Activated CD8-positive, alpha-beta memory T cell treated with anti-CD3 and anti-CD28 coated beads, Interleukin-2, amount 50 U/mL, for 48 hours (primary cell): ENCODE measurements around the gene CCDC137.
A peak's percentile ranks its signal among the peaks of the same experiment; 100 is the strongest.

Experiments
- DNase-seq: peaks from one replicate; pipeline ENCODE4 v3.0.0-alpha.2; 2020

CCDC137 gene

GRCh38 chr17:81703747-81704654, 37.5 kb downstream of the CCDC137 start:
- DNase-seq, result no peak

GRCh38 chr17:81705518-81706231, 39.1 kb downstream of the CCDC137 start:
- no peak for DNase-seq

GRCh38 chr17:81706232-81706611, 39.7 kb downstream of the CCDC137 start:
- no peak for DNase-seq

GRCh38 chr17:81706757-81707624, 40.5 kb downstream of the CCDC137 start:
- DNase-seq, result no peak

- DNase-seq, result no peak
Observed at GRCh38 chr17:81707725-81708646, 41.4 kb downstream of the CCDC137 start.

GRCh38 chr17:81708739-81709185, 42.2 kb downstream of the CCDC137 start:
- DNase-seq, result no peak

GRCh38 chr17:81710514-81711308, 44.2 kb downstream of the CCDC137 start:
- peak; percentile 64 for DNase-seq

GRCh38 chr17:81711814-81712467, 45.4 kb downstream of the CCDC137 start, which contains the start of gene SLC25A10:
TSS of gene SLC25A10 (plus strand) at chr17:81712284. CDS start at chr17:81712427, 143 bp downstream.
- peak; percentile 91 for DNase-seq

- no peak for DNase-seq
Observed at GRCh38 chr17:81712468-81713003, 46.0 kb downstream of the CCDC137 start.

GRCh38 chr17:81713004-81713555, 46.5 kb downstream of the CCDC137 start:
- DNase-seq, result no peak

GRCh38 chr17:81713556-81714411, 47.2 kb downstream of the CCDC137 start:
- no peak for DNase-seq

- no peak for DNase-seq
Observed at GRCh38 chr17:81714412-81715106, 48.0 kb downstream of the CCDC137 start.

GRCh38 chr17:81715107-81715871, 48.8 kb downstream of the CCDC137 start:
- no peak for DNase-seq

GRCh38 chr17:81715872-81716673, 49.5 kb downstream of the CCDC137 start:
- no peak for DNase-seq

GRCh38 chr17:81716674-81716996, 50.1 kb downstream of the CCDC137 start:
- DNase-seq, result no peak

- no peak for DNase-seq
Observed at GRCh38 chr17:81717049-81717765, 50.7 kb downstream of the CCDC137 start.
